Measurements from ENCODE around the gene GNAI1.

GNAI1 gene

DNA sequence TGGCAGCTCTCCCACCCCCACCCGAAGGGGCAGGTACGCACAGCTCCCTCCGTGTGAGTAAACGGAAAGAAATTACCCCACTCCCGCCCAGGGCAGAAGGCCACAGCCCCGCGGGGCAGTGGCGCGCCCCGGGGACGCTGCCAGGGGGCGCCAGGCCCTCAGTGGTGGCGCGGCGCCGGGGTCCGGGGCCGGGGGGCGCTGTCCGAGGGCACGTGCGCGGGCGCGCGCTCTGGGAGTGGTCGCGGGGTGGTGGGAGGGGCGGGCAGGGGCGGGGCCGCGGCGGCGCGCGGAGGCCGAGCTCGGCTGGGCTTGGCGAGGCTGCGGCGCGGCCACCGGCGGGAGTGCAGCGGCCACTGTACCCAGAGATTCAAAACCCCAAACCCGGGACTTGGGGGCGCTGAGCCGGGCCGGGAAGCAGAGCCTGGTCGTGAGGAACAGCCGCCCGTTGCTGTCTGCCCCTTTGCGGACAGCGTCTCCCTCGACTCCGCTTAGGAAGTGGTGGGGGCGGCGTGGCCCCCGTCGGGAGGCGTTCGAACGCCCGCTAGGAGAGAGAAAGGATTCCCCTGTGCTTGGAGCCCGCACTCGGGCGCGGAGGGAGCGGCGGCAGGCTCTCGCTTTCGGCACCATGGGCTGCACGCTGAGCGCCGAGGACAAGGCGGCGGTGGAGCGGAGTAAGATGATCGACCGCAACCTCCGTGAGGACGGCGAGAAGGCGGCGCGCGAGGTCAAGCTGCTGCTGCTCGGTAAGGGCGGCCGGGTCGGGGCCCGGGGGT is at the start of gene GNAI1:
Gene GNAI1, plus strand, starts transcription at position 296 of the 773 bp plus-strand sequence. Its CDS starts 330 bp downstream, at position 626.
- DNase-seq = peak; percentile 70

DNA sequence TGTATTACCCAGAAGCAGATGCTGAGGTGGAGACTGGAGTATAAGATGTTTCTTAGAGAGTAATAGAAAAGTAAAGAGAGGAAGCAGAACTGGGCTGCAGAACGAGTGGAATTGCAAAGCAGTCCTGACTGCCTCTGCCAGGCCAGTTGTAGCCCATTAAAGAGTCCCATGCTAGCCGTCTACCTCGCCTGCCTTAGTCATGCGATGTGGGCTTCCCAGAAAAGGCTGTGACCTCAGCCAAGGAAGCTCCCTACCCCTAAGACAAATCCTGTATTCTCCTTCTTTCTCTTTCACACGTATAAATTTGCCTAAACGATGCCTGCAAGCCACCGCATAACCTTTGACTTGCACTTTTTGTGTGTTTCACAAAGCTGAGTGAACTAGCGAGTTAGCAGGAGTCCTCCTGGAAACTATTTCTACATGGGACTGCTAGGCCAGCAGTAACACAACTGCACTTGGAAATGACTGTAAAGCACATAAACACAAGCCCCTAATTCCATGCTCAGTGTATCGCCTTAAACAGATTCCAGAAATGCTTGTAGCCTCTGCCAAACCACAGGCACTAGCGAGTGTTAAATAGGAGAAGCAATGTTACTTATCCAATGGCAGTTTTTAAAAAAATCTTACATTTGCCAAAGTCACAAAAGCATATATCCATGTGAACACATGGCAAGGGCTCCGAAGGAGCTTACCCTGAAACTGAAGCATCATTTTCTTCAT is 47.4 kb upstream of the GNAI1 start:
- peak; percentile 92 for DNase-seq

DNA sequence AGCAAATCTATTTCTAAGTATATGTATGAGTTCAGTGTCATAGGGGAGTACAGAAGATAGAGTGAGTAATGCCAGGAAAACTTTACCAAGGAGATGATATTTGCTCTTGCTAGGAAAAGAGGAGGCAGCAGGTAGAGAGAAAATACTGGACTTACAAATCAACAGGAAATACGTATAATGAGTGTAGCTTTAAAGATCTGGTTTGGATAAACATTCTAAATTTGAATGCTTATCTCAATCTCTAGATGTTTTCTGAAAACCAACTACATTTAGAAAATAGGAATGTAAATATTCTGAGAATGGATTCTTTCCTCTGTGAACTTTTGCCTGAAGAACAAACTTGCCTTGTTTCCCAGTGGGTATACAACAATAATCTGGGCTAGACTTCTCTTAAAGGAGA is 46.9 kb upstream of the GNAI1 start:
- DNase-seq = no peak

DNA sequence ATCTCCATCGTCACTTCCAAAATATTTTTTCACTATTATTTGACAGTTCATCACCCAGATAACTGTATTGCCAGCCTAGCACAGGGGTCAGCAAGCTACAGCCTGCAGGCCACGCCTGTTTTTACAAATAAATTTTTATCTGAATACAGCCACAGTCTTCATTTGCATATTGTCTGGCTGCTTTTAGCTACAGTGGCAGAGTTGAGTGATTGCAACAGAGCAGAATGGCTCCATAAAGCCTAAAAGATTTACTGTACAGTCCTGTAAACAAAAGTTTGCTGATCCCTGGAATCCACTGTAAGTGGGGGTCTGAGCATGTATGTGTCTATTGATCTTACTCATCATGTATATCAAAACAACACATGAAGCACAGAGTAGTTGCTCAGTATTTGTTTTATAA is 45.9 kb upstream of the GNAI1 start:
- peak; percentile 47 for DNase-seq

DNA sequence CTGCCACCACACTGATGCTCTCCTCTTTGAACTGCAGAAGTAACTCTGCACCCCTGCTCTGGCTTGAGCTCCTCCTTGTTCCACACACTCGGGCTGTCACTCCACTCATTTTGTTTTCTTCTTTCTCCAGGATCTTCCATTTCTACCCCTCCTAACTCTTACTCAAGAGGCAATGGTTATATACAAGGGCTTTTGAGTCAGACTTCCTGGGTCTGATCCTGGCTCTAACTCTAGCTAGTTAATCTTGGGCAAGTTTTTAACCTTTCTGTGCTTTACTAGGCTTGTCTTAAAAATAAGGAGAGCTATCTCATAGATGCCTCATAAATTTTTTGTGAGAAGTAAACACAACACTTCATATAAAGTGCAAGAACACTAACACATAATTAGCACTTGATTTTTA is 45.3 kb upstream of the GNAI1 start:
- peak; percentile 9 for DNase-seq

DNA sequence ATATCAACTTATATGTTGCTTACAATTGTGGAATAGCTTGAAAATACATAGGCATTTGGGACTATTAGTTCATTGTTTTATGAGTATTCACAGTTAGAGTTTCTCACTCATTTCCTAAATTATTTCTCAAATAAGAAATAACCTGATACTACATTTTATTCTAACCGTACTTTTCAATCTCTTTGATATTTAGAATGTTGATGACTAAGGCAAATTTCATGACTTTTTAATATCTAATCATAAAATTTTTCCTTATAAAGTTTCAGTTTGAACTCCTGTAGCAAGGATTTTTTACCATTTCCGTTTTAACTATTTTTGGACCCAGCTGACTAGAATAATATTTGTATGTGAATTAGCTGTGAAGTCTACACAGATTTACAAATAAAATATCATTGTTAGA is 41.3 kb upstream of the GNAI1 start:
- no peak for DNase-seq

DNA sequence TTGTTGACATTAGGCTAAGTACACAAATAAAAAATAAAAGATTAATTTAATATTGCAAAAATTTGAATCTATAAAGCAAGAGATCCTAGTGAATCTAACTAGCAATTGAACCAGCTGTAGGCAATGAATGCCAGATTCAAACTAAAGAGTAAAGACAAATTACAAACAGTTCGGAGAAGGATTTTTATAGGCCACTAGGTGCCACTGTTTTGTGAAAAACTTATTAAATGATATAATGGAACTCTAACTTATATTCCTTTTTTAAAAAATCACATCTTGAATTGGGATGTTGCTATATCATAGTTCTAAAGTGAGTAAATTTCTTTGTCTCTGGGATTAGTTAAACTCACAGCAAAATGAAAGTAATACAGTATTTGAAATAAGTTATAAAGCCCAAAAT is 39.1 kb upstream of the GNAI1 start:
- DNase-seq = peak; percentile 30

DNA sequence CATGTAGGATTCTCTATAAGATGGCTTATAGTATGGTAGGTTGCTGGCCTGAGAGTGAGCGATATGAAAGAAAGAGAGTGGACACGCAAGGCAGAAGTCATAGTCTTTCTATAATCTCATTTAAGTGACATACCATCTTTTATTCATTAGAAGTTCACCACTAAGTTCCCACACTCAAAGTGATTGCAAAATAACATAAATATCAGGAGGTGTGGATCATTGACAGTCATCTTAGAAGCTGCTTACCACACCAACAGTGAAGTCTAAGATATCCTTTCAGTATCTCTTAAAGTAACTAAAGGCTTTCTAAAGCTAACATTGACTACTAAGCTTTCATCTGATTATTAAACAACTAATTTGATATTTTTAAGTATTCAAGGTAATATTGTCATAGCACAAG is 36.9 kb upstream of the GNAI1 start:
- peak; percentile 20 for DNase-seq

DNA sequence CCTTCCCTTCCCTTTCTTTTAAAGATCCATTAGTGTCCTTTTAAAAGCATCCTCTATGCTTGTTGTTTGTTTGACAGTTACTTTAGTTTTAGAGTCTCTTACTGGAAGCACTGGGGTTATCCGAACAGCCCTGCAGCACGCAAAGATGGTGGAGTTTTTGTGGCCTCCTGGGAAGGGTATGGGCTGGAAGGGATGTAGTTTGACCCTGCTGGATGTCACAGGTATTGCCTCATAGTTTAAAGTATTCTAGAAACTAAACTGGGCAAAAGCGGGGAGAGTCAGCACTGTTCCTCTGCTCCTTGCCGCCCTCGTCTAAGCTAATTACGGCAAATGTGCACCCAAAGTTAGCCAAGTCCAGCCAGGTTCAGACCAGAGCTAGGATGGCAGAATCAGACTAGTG is 35.8 kb upstream of the GNAI1 start:
- DNase-seq = no peak

DNA sequence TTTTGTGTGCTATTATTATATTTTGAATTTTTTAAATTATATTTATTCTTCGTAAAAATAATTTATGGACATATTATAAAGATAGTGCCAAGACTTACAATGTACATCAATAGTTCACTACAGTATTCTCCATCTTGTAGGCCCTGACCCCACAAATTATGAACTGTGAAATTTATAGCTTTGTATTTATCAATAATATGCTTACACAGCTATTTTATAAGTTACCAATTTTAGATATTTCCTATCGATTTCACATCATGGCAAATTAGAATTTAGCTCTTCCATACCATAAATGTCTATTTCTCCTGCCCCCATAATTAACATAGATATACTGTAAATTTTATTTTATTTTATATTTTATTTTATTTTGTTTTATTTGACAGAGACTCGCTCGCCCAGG is 34.4 kb upstream of the GNAI1 start:
- DNase-seq = no peak

DNA sequence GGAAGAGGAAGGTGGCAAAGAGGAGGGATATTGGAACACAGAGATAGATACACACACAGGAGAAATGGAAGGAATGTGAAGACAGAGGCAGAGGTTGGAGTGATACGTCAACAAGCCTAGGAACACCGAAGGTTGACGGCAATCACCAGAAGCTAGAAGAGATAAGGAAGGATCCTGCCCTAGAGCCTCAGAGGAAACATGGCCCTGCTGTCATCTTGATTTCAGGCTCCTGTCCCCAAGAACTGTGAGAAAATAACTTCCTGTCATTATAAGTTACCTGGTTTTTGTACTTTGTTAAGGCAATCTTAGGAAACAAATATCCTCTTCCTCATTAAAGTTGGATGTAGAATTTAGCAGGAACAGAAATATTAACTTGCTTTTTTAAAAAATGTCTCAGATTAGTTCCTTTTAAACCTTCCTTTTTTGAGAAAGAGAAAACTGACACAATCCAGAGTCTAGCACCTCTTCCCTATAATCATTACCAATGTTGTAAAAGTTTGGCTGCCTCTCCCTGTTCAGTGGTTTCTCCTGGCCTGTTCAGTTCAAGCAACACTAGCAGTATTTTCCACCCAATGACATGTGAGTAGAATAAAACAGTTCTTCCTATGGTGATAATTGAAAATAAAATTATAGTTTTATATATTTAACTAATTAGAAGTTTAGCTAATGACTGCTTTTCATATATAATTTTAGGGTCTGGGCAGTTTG is 28.8 kb upstream of the GNAI1 start:
- DNase-seq = no peak

DNA sequence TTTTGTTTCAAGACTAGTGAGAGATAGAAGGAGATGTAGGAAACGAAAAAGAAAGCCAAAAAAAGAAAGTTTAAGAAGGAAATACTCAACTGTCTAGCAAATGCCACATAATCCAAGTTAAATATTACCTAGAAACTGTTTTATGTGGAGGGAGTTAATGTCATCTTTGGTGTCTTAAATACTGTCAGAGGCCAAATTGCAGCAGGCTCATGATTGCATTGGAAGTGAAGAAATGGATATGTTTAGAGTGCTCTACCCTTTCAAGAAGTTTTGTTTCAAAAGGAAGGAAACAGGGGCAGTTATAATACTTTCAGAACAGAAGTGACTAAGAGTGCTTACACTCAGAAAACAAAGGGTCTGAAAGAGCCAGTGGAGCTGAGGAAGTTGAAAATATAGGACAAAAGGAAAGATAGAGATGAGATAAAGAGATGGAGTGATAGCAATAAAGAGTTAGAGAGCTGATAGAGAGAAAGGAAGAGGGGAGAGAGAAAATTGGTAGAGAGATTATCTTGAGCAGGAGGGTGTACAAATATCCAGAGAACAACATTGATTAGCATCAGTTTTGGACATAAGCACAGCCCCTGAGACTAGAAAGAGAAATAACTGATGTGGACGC is 28.0 kb upstream of the GNAI1 start:
- DNase-seq = no peak

DNA sequence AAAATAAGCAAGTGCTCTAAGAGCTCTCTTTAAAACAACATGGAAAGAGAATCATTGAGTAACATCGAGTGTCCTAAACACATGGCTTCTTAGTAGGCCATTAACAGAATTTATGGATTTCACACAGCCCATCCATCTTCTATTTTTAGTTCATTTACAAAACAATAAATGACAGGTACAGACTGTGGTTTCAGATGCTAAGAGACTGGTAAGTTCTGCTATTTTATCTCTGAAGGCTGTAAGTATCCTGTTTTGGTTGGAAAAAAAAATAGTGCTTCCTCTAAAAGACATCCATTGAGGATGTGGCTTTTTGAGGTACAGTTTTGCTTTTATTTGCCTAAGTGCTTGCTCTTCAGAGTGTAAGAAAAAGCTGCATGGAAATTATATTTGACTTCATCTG is 27.4 kb upstream of the GNAI1 start:
- DNase-seq = no peak

DNA sequence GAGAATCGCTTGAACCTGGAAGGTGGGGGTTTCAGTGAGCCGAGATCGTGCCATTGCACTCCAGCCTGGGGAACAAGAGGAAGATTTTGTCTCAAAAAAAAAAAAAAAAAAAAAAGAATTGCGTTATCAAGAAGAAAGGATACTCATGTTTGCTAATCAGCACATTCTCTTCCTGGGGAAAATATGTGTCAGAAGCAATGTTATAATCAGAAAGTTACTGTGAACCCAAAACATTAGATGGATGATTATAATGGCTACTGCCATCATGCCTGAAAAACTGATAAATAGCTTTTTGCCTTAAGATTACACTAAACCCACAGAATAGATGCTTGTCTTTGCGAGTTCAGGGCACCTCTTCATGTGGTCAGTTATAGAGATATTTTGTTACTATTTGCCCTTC is 24.3 kb upstream of the GNAI1 start:
- DNase-seq = no peak

DNA sequence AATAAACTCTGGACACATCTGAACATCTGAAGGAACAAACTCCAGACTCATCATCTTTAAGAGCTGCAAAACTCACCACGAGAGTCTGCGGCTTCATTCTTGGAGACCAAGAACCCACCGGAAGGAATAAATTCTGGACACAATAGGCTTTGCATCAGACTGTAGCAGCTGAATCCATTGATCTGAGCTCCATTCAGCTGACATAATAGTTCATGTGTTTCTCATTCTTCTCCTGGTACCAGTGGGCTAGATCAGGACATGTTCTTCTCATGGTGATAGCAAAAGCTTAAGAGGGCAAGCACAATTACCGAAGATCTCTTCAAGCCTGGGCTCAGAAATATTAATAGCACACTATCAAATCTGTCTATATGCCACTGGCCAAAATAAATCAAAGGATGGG is 20.5 kb upstream of the GNAI1 start:
- no peak for DNase-seq

DNA sequence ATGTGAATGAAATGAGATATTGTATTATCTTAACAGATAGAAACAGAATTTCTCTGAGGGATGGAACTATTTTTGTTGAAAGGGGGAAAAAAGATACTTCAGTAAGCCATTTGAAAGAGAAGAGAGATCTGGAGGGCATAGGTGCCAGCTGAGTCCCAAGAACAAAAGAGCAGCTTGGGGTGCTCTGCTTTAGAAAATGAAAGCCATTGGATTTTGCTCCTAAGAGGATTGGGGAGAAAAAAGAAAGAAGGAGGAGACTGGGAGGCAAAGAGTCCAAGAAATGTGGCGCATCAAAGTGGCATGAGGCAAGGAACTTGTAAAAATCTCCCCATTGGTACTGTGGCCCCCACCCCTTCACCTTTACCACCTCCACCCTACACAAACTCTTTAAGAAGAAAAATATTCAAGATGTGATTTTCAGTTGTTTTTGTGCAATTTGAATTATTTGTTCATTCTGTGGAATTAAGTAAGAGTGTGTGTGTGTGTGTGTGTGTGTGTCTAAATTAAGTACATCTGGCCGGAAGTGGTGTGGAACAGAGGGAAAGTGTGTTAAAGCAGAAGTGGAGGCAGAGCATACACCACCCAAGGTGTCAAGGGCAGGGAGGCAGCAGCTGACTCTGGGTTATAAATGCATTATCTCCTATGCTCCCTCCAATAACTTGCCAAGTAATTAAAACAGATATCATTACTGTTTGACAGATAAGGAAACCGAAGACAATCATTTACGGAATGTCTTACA is 9.9 kb upstream of the GNAI1 start:
- DNase-seq = peak; percentile 12

DNA sequence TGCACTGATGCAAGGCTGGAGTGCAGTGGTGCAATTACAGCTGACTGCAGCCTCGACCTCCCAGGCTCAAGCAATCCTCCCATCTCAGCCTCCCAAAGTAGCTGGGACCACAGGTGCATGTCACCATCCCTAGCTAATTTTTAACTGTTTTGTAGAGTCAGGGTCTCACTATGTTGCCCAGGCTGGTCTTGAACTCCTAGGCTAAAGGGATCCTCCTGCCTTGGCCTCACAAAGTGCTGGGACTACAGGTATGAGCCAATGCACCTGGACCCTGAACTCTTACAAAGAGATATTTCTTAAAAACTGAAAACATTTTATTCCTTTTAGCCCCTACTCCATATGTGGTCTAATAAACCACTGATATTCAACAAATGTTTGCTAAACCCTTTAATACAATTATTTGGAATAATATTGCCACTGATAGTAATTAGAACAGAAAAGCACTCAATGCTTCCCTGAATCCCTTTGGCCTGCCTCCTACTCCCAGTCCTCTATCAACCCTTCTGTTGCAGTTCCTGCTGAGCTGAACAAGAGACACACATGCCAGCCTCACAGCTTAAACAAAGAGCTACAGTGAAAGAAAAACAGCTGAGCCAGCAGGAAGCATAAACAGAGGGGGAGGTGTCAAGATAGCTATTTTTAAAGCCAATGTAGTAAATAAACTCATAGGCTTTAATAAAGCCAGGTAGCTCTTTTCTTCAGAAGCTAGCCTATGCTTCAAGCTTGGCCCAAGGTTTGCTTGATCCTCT is 7.0 kb upstream of the GNAI1 start:
- DNase-seq = no peak

DNA sequence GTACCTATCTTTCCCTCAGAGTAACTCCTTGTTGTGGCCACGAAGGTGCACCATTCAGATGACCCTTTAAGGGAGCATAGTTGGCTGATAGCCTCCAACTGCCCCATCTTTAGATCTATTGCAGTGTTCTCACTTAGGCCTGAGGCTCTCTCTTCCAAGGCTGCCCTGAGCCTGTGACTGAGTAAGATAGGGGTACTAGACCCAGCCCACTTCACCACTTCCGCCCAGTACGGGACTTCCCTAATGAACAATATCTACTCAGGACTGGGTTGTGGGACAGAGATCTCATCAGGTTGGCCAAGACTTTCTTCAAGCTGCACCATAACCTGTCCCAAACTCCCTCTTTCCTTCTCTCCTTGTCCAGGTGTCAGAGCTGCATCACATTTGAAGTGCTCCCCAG is 5.7 kb upstream of the GNAI1 start:
- no peak for DNase-seq

DNA sequence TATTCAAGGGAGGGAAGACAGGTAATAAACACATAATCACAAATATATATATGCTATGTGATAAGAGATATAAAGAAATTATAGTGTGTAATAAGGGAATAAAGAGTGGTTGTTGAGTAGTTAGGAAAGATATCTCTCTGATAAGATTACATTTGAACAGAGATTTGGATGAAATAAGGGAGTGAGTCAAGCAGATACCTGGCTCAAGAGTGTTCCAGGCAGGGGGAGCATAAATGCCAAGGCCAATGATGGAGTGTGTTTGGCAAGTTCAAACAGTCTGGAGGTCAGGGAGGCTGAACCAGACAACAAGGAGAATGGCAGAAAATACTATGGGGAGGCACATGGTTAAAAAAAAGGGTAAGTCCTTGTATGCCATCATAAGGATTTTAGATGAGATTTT is 4.8 kb upstream of the GNAI1 start:
- DNase-seq = no peak

DNA sequence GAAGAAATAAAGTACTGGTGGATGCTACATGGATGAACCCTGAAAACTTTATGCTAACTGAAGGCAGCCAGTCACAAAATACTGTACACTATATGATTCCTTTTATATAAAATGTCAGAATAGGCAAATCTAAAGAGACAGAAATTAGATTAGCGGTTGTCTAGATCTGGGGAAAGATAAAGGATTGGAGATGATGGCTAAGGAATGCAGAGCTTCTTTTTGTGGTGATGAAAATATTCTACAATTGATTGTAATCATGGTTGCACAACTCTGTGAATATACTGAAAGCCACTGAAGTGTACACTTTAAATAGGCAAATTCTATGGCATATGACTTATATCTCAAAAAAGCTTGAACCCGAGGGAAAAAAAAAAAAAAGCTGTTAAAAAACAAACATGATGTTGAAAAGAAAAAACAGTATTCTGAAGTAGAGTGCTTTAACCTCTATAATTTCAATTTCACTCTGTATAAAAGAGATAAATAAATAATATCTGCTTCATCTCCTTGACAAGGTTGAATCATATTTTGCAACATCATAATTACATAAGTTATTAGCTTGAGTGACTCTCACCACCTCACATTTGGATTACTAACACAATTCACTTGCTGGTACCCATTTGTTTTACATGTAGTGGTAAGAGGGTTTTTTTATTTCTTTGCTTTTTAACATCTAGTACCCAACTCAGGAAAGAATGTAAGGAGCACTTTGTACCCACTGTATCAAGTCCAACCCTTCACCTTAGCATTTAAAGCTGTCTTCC is 2.8 kb upstream of the GNAI1 start:
- peak; percentile 64 for DNase-seq

DNA sequence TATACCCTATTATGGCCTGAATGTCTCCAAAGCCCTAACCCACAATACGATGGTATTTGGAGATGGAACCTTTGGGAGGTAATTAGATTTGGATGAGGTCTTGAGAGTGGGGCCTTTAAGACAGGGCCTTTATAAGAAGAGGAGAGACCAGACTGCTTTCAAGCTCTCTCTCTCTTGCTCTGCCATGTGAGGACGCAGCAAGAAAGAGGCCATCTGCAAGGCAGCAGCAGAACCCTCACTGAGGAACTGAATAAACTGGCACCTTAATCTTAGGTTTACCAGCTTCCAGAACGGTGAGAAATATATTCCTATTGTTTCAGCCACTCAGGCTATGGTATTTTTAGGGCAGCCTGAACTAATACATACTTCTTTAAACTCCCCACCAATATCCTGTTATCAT is 2.0 kb upstream of the GNAI1 start:
- no peak for DNase-seq
